Left ventricle myocardium inferior (tissue), 1 donor: ENCODE results near the gene DDX56. TPM values are rescaled to one million over a fixed set of nuclear protein-coding genes. Genes with fewer than 3 reads are reported as not detected.

Experiments used
- DNase-seq: peaks from one replicate; pipeline ENCODE4 v3.0.0-alpha.2; 2020
- H3K27ac ChIP-seq: fragments of 200-600 bp; replicated peaks from 2 replicates; pipeline ENCODE4 v1.8.0; 2021
- H3K27me3 ChIP-seq: fragments of 200-600 bp; 2 replicates; pipeline ENCODE4 v1.8.0; 2021; ENCODE audit warnings: low read depth
- H3K36me3 ChIP-seq: fragments of 200-600 bp; 2 replicates; pipeline ENCODE4 v1.8.0; 2021
- H3K4me1 ChIP-seq: fragments of 200-600 bp; 2 replicates; pipeline ENCODE4 v1.8.0; 2021
- H3K4me3 ChIP-seq: fragments of 200-600 bp; 2 replicates; pipeline ENCODE4 v1.8.0; 2021; ENCODE audit warnings: mild to moderate bottlenecking, moderate library complexity
- H3K9me3 ChIP-seq: fragments of 200-600 bp; replicated peaks from 2 replicates; pipeline ENCODE4 v1.8.0; 2021
- intact Hi-C: fragments of 100-400 bp; cut with micrococcal nuclease; formaldehyde crosslinking; loops from one replicate; pipeline ENCODE4 v1.11.0; 2022
- total RNA-seq: library from RNA; stranded (reverse); fragmentation: NEBNext Ultra II Directional; extraction: Animal tissue kit (Norgen Biotek cat#: 25700); gene quantifications from one replicate; pipeline ENCODE4 v1.2.1, GENCODE V29; 2021
- TF ChIP-seq, protein P1 (sequence below): fragments of 200-600 bp; IDR thresholded peaks from 2 replicates; pipeline ENCODE4 v1.8.0; 2021; ENCODE audit warnings: antibody characterized with exemption, mild to moderate bottlenecking, borderline replicate concordance
- donor health status: DM: no; HTN: yes; CAD: no; lungs with severe emphysema.

DDX56 gene
- total RNA-seq, 1 donor from 2014 or later = 27.1 TPM

DNA sequence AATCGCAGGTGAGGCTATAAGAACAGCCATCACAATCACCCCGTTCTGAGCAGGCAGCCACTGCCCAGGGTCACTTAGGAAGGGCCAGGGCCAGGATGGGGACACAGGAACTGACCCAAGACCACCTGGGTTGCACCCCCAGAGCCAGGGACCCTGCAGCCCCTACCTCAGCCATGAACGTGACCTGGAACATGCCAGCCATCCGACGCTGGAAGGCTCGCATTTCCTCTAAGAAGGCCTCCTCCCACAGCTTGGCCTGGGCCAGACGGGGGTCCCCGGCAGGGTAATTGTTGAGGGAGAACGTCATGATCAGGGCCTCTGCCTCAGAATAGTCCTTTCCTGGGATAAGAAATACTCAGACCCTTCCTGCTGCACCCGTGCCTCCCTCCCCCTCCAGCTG, 37.6 kb downstream of the DDX56 start:
- Histone ChIP-seq H3K27ac (no peak overlapping the region), H3K9me3 (no peaks in the 10 kb centered on the region), H3K27me3 (no peaks in the 10 kb centered on the region), H3K36me3 (no peaks in the 10 kb centered on the region), H3K4me1 (no peaks in the 10 kb centered on the region), H3K4me3 (no peak overlapping the region)
- intact Hi-C loops = no loop called here
- no peak for DNase-seq
- TF ChIP-seq, protein P1, sequence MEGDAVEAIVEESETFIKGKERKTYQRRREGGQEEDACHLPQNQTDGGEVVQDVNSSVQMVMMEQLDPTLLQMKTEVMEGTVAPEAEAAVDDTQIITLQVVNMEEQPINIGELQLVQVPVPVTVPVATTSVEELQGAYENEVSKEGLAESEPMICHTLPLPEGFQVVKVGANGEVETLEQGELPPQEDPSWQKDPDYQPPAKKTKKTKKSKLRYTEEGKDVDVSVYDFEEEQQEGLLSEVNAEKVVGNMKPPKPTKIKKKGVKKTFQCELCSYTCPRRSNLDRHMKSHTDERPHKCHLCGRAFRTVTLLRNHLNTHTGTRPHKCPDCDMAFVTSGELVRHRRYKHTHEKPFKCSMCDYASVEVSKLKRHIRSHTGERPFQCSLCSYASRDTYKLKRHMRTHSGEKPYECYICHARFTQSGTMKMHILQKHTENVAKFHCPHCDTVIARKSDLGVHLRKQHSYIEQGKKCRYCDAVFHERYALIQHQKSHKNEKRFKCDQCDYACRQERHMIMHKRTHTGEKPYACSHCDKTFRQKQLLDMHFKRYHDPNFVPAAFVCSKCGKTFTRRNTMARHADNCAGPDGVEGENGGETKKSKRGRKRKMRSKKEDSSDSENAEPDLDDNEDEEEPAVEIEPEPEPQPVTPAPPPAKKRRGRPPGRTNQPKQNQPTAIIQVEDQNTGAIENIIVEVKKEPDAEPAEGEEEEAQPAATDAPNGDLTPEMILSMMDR = no peak

DNA sequence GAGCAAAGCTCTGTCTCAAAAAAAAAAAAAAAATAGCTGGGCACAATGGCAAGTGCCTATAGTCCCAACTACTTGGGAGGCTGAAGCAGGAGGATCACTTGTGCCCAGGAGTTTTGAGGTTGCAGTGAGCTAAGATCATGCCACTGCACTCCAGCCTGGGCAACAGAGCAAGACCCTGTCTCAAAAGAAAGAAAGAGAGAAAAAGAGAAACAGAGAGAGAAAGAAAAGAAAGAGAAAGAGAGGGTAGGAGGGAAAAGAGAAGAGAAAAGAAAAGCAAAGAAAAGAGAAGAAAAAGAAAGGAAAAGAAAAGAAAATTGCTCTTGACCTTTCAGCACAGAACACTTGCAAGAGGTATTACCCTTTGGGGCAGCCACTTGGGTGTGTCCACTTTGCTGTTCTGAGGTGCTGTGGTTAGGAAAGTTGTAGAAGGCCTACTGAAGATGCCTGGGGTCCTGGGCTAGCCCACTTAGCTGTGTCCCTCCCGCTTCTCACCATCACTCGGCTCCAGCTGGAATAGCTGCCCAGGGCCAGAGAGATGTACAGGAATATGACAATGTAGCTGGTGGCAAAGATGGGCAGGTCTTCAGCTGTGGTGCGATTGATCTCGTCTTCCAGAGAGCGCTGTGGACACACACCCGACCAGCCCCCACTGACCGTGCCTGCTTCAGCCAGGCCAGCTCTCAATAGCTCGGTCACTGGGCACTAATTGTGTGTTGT, 38.2 kb downstream of the DDX56 start:
- TF ChIP-seq, protein P1 = no peak
- Histone ChIP-seq H3K27ac (no peak overlapping the region), H3K4me3 (no peak overlapping the region), H3K27me3 (no peaks in the 10 kb centered on the region), H3K4me1 (no peaks in the 10 kb centered on the region), H3K36me3 (no peaks in the 10 kb centered on the region), H3K9me3 (no peaks in the 10 kb centered on the region)
- no peak for DNase-seq
- intact Hi-C loops = no loop called here

DNA sequence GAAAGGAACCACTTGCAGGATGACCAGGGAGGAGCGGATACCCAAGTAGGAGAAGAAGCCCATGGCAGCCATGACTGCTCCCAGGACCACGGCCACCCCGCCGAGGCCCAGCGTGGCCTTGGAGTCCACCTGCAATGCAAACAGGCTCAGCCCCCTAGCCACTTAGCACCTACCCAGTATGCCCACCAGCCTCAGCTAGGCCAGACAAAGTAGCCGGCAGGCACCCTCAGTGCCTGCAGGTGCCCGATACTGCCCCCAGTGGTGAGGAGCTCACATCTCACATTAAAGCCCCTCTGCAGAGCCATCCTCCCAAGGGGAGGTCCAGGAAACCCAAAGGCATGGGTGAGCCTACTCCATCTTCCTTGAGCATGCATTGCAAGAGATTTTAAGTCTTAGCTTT, 39.2 kb downstream of the DDX56 start:
- Histone ChIP-seq H3K4me3 (no peak overlapping the region), H3K9me3 (no peaks in the 10 kb centered on the region), H3K4me1 (no peaks in the 10 kb centered on the region), H3K27me3 (no peaks in the 10 kb centered on the region), H3K36me3 (no peaks in the 10 kb centered on the region), H3K27ac (no peak overlapping the region)
- intact Hi-C loops = no loop called here
- TF ChIP-seq, protein P1 = peak; percentile 63
- no peak for DNase-seq

DNA sequence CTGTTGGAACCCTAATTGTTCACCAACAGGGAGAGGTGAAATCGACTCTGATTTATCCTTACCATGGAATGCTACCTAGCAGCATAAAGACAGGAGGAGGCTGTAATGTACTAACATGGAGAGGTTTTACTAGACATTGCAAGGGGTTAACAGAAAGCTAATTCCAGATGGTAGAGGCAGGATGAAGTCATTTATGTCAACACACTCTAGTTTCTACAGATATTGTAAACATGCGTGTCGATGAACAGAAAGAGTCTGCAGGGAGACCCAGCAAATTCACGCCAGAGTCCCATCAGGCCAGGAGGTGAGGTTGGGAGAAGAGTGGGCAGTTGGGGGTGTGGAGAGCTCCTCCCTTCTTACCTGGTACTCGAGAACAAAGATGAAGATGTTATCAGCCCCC, 39.6 kb downstream of the DDX56 start:
- DNase-seq = no peak
- no peaks in the 10 kb centered on the region for H3K9me3 ChIP-seq
- H3K4me3 ChIP-seq = no peak overlapping the region
- no peaks in the 10 kb centered on the region for H3K36me3 ChIP-seq
- H3K27me3 ChIP-seq = no peaks in the 10 kb centered on the region
- no peaks in the 10 kb centered on the region for H3K4me1 ChIP-seq
- TF ChIP-seq, protein P1 = no peak
- no peak overlapping the region for H3K27ac ChIP-seq
- intact Hi-C loops = no loop called here

DNA sequence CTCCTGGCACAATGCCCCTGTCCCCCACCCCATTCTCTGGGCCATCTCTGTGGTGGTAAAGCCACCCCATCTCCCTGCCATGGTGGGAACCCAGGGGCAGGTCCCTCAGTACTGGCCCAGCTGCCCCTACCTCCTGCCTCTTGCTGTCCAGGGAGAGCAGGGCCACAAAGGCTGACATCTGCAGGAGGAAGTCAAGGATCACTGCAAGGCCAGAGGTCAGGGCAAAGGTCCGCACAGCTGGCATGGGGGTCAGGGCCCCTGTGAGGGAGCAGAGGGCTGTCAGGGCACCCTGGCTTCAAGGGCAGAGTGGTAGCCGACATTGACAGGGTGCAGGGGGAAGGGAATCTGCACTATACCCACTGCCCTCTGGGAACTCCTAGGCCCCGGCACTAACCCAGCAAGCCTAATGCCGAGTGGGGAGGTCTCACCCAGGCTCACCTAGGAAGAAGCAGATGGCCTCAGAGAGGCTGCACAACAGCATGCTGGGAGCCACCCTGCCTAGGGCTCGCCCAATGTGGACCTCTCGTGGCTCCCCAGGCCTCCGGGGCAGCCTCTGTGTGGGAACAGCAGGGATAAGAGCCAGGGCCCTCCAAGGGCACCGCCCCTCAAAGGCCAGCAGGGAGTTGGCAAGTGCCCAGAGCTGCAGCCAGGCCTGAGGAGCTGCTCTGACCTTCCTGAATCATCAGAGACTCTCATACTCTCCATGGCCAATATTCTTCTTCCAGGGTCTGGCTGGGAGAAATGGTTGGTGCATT, 40.2 kb downstream of the DDX56 start:
- intact Hi-C loops = no loop called here
- DNase-seq = no peak
- H3K27me3 ChIP-seq = no peaks in the 10 kb centered on the region

More for the DNA sequence above, 40.2 kb downstream of the DDX56 start:
- H3K27ac ChIP-seq = no peak overlapping the region
- TF ChIP-seq, protein P1 = no peak
- H3K36me3 ChIP-seq = no peaks in the 10 kb centered on the region
- no peaks in the 10 kb centered on the region for H3K9me3 ChIP-seq
- no peak overlapping the region for H3K4me3 ChIP-seq
- H3K4me1 ChIP-seq = no peaks in the 10 kb centered on the region
